ENCODE measurements around the gene SGK1.

Gene SGK1

DNA sequence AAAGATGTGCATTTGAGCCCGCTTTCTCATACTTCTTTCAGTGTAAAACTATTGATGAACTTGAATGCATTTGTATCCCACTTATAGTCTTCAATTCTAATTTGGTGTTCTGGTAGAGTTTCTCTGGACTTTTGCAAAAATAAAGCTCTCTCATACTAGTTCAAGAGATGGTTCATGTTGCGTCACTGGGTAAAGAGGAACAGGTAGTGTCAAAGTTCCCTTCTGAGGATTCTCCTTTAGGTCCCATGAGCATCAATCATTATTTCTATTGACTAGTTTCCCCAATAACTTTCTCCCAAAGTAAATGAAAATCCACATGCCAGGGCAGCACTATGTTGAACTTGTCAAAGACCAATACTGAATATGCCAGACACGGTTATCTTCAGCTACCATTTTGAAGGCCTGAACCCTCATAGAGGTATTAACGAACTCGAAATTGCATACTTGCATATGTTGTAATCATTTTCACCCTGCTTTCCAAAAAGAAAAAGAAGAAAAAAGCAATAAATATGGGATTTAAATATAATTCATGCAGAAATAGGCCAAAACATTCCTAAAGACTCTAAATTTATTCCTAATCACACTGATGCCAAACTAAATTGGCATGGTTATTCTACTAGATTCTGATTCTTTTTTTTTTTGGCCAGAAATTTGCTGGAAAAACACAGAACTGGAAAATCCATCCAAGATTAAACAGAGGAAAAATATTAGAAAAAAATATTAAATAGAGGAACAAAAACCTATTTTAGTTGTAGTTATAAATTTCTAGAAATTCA is 84.5 kb downstream of the SGK1 start:
- DNase-seq (ENCODE audit: low spot score) (no peak), ATAC-seq (ENCODE audit: low read depth) (no peak)
- Histone ChIP-seq H3K9me3 (ENCODE audit: severe bottlenecking) (no peaks in the 10 kb centered on the region), H3K36me3 (ENCODE audit: low read depth) (no peaks in the 10 kb centered on the region), H3K4me3 (ENCODE audit: severe bottlenecking) (no peak overlapping the region), H3K27ac (ENCODE audit: poor library complexity, severe bottlenecking) (no peak overlapping the region), H3K27me3 (ENCODE audit: insufficient read depth, poor library complexity, severe bottlenecking) (no peaks in the 10 kb centered on the region), H3K4me1 (ENCODE audit: insufficient read depth, poor library complexity, severe bottlenecking) (peaks cover 18% of the 10 kb centered on the region)
- no peak for TF ChIP-seq CTCF (IDR thresholded peaks at IDR 0.05; ENCODE audit: poor library complexity, severe bottlenecking)

DNA sequence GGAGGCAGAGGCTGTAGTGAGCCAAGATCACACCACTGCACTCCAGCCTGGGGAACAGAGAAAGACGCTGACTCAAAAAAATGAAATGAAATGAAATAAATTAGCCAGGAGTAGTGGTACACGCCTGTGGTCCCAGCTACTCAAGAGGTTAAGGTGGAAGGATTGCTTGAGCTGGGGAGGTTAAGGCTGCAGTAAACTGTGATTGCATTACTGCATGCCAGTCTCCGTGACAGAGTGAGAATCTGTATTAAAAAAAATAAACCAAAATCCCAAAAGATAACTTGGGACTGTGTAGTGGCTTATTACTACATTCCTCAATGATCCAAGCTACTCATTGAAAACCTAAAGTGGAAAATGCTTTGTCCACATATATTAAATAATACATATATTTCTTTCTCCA is 87.0 kb downstream of the SGK1 start:
- Histone ChIP-seq H3K4me1 (ENCODE audit: insufficient read depth, poor library complexity, severe bottlenecking) (peaks cover 5% of the 10 kb centered on the region), H3K27me3 (ENCODE audit: insufficient read depth, poor library complexity, severe bottlenecking) (no peaks in the 10 kb centered on the region), H3K9me3 (ENCODE audit: severe bottlenecking) (no peaks in the 10 kb centered on the region), H3K36me3 (ENCODE audit: low read depth) (no peaks in the 10 kb centered on the region), H3K4me3 (ENCODE audit: severe bottlenecking) (no peak overlapping the region), H3K27ac (ENCODE audit: poor library complexity, severe bottlenecking) (no peak overlapping the region)
- no peak for ATAC-seq (ENCODE audit: low read depth)
- no peak for TF ChIP-seq CTCF (IDR thresholded peaks at IDR 0.05; ENCODE audit: poor library complexity, severe bottlenecking)
- no peak for DNase-seq (ENCODE audit: low spot score)

DNA sequence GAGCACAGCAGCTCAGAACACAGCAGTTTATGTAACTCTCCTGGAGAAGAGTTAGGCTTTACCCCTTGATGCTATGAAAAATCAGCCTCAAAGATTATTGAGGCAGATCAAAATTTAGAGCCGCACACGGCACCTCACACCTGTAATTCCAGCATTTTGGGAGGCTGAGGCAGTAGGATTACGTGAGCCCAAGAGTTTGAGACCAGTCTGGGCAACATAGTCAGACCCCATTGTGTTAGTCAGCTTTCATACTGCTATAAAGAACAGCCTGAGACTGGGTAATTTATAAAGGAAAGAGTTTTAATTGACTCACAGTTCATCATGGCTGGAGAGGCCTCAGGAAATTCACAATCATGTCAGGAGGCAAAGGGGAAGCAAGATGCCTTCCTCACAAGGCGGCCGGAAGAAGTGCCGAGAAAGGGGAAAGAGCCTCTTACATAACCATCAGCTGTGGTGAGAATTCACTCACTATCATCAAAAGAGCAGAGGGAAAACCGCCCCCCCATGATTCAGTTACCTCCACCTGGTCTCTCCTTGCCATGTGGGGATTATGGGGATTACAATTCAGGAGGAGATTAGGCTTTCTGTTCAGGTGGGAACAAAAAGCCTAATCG is 87.7 kb downstream of the SGK1 start:
- ATAC-seq (ENCODE audit: low read depth) = no peak
- no peak overlapping the region for H3K4me3 ChIP-seq (ENCODE audit: severe bottlenecking)
- H3K4me1 ChIP-seq (ENCODE audit: insufficient read depth, poor library complexity, severe bottlenecking) = no peaks in the 10 kb centered on the region
- no peaks in the 10 kb centered on the region for H3K9me3 ChIP-seq (ENCODE audit: severe bottlenecking)
- no peaks in the 10 kb centered on the region for H3K36me3 ChIP-seq (ENCODE audit: low read depth)
- no peaks in the 10 kb centered on the region for H3K27me3 ChIP-seq (ENCODE audit: insufficient read depth, poor library complexity, severe bottlenecking)
- no peak overlapping the region for H3K27ac ChIP-seq (ENCODE audit: poor library complexity, severe bottlenecking)
- no peak for DNase-seq (ENCODE audit: low spot score)
- TF ChIP-seq CTCF (IDR thresholded peaks at IDR 0.05; ENCODE audit: poor library complexity, severe bottlenecking) = no peak

GRCh38 chr6:134229520-134229919 is 88.4 kb downstream of the SGK1 start:
- H3K27ac ChIP-seq (ENCODE audit: poor library complexity, severe bottlenecking) = no peak overlapping the region

More at GRCh38 chr6:134229520-134229919, 88.4 kb downstream of the SGK1 start:
- no peak for DNase-seq (ENCODE audit: low spot score)
- Histone ChIP-seq H3K4me1 (ENCODE audit: insufficient read depth, poor library complexity, severe bottlenecking) (no peaks in the 10 kb centered on the region), H3K9me3 (ENCODE audit: severe bottlenecking) (no peaks in the 10 kb centered on the region), H3K4me3 (ENCODE audit: severe bottlenecking) (no peak overlapping the region), H3K27me3 (ENCODE audit: insufficient read depth, poor library complexity, severe bottlenecking) (no peaks in the 10 kb centered on the region), H3K36me3 (ENCODE audit: low read depth) (no peaks in the 10 kb centered on the region)
- TF ChIP-seq CTCF (IDR thresholded peaks at IDR 0.05; ENCODE audit: poor library complexity, severe bottlenecking) = no peak
- ATAC-seq (ENCODE audit: low read depth) = no peak

Data from RWPE2 (cell line).